Measurements from ENCODE around the gene IL12B. TPM values are rescaled to one million over a fixed set of nuclear protein-coding genes. Genes with fewer than 3 reads are reported as not detected.
"Not testable (repeated sequence)": the region's sequence is repeated elsewhere in the genome, so short reads cannot be mapped to it uniquely, and the experiment has no call there.

IL12B gene
- not detected for total RNA-seq

DNA sequence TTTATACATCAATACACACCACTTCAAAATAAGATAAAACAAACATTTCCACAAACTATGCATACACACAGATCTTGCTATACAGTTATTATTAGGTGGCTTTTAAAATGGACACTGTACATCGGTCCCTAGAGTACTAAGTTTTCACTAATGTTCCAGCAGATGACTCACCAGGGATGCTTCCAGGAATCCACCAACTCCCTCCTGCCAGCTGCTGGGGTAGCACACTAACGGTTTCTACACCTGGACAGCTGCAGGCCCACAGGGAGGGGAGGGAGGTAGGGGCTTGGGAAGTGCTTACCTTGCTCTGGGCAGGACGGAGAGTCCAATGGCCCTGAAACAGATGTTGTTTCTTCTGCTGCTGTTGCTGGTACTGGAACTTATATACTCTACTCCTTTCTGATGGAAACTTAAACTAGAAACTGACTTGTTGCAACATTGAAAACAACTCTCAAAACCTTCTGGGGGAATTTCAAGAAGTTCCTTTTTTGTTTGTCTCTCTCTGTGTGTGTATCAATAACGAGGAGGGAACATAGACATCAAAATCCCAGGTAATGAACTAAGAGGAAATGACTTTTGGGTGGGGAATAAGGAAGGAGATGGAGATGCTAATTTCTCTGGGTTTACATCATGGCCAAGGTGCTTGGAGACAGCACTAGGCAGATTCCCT is at the start of gene IL12B:
Gene IL12B, minus strand, starts transcription at position 357 of the 670 bp plus-strand sequence. CDS start 3,705 bp downstream, outside the sequence.
- TF ChIP-seq, protein P1, sequence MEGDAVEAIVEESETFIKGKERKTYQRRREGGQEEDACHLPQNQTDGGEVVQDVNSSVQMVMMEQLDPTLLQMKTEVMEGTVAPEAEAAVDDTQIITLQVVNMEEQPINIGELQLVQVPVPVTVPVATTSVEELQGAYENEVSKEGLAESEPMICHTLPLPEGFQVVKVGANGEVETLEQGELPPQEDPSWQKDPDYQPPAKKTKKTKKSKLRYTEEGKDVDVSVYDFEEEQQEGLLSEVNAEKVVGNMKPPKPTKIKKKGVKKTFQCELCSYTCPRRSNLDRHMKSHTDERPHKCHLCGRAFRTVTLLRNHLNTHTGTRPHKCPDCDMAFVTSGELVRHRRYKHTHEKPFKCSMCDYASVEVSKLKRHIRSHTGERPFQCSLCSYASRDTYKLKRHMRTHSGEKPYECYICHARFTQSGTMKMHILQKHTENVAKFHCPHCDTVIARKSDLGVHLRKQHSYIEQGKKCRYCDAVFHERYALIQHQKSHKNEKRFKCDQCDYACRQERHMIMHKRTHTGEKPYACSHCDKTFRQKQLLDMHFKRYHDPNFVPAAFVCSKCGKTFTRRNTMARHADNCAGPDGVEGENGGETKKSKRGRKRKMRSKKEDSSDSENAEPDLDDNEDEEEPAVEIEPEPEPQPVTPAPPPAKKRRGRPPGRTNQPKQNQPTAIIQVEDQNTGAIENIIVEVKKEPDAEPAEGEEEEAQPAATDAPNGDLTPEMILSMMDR (IDR thresholded peaks at IDR 0.05) = no peak
- no peak for ATAC-seq (ENCODE audit: low FRiP score)
- DNase-seq (ENCODE audit: low spot score) = no peak

DNA sequence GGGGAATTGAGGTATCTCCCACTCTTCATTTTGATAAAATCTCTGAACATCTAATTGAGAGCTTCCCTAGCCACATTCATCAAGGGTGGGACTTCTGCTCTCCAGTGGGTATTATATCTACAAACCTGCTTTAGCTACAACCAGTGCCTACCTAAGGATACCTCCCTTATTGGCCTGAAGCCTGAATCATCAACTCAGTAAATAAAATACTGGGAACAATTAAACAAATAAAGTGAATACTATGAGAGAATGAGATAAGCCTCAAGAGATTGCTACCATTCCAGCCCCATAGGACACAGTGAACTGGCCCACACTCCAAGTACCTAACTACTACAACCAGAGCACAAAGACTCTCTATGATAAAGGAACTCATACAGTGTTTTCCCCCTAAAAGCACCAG is 47.4 kb upstream of the IL12B start:
- DNase-seq (ENCODE audit: low spot score) (no peak), ATAC-seq (ENCODE audit: low FRiP score) (no peak)
- TF ChIP-seq, protein P1 (IDR thresholded peaks at IDR 0.05) = no peak

DNA sequence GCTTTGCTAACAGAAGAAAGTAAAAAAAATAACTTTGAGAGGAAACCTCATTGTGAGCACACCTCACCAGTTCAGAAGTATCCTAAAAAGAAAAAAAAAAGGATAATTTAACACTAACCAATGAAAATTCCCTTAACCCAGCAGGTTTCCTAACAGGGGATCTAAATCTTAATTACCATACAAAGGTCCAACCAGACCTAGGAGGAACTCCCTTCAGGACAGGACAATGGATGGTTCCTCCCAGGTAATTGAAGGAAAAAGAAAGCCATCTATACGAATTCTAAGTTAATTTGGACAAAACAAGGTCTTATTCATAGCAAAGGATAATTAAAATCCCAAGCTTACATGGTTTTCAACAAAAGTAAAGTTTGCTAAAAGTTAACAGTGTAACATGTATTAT is 37.6 kb upstream of the IL12B start:
- not testable (repeated sequence) for DNase-seq (ENCODE audit: low spot score); ATAC-seq (ENCODE audit: low FRiP score)

- not testable (repeated sequence) for DNase-seq (ENCODE audit: low spot score); ATAC-seq (ENCODE audit: low FRiP score)
Observed at GRCh38 chr5:159366776-159367175, 36.5 kb upstream of the IL12B start.

DNA sequence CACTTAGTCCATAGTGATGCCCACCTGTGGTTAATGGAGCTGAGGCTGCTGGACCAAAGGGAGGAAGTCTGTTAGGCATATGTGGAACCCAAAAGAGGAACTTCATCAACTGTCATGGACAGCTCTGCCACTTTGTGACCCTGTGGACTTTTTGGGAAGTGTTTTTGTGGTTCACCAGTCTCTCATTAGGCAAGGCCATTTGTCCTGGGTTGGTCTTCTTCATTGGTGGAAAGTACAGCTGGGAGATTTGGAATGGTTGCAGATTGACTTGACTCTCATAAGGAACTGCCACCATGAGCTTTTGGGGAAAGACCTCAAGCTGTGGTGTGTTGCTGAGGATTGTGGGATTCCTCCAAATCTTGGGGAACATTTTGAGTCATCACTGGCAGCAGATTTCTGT is 31.9 kb upstream of the IL12B start:
- DNase-seq (ENCODE audit: low spot score) (no peak), ATAC-seq (ENCODE audit: low FRiP score) (no peak)
- TF ChIP-seq, protein P1 (IDR thresholded peaks at IDR 0.05) = no peak

DNA sequence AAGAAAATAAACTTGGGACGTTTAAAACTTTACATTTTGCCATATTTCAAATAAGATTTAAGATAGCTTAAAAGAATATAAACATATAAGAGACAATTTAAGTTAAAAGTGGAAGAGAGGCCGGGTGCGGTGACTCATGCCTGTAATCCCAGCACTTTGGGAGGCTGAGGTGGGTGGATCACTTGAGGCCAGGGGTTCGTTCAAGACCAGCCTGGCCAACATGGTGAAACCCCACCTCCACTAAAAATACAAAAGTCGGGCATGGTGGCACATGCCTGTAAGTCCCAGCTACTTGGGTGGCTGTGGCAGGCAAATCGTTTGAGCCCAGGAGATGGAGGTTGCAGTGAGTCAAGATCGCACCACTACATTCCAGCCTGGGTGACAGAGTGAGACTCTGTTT is 29.6 kb upstream of the IL12B start:
- ATAC-seq (ENCODE audit: low FRiP score); DNase-seq (ENCODE audit: low spot score): not testable (repeated sequence)

DNA sequence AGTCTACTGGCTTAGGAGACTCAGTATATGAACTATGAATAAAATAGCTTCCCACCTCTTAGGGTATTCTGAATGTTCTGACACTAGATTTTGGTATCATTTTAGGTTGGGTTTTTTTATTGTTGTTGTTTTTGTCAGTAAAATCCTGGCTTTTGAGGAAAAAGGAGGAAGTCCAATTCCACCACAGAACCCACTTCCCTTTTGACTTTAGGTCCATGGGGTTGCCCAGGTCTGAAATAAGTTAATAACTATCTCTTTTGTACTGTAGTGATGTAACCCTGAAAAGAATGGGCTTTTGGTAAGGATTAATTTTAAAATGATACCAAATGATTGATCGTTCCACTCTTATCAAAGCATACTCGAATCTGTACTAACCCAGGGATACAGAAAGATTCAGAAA is 29.1 kb upstream of the IL12B start:
- DNase-seq (ENCODE audit: low spot score) (no peak), ATAC-seq (ENCODE audit: low FRiP score) (no peak)
- TF ChIP-seq, protein P1 (IDR thresholded peaks at IDR 0.05) = no peak

DNA sequence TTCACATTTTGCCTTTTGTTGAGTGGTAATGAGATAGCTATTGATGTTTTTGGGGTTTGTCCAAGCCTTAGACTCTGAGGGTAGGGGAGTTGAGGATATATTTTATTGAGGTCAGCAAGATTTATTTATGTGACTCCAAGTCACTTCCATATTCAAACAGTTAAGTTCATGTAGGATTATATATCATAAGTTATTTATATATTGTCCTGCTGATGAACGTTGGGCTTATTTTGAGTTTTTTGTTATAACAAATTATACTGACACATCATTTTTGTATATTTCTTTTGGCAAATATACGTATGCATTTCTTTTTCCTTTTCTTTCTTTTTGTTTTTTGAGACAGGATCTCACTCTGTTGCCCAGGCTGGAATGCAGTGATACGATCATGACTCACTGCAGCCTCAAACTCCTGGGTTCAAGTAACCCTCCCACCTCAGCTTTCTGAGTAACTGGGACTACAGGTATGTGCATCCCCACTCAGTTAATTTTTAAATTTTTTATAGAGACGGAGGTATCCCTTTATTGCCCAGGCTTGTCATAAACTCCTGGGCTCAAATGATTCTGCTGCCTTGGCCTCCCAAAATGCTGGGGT is 23.5 kb upstream of the IL12B start:
- ATAC-seq (ENCODE audit: low FRiP score) (no peak), DNase-seq (ENCODE audit: low spot score) (no peak)
- TF ChIP-seq, protein P1 (IDR thresholded peaks at IDR 0.05) = no peak

GRCh38 chr5:159350644-159351043 is 20.4 kb upstream of the IL12B start:
- DNase-seq (ENCODE audit: low spot score); ATAC-seq (ENCODE audit: low FRiP score): not testable (repeated sequence)

DNA sequence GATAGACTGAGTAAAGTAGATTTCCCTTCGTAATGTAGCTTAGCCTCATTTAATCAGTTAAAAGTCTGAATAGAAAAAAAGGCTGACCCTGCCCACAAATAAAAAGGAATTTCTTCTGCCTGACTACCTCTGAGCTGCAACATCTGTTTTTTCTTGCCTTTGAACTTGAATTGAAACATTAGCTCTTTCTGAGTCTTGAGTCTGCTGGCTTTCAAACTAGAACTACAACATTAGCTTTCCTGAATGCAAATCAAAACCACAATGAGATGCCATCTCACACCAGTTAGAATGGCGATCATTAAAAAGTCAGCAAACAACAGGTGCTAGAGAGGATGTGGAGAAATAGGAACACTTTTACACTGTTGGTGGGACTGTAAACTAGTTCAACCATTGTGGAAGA is 19.9 kb upstream of the IL12B start:
- not testable (repeated sequence) for DNase-seq (ENCODE audit: low spot score); ATAC-seq (ENCODE audit: low FRiP score)
